PFSK-1 (cell line): ENCODE data around the gene ZNF552.

Source experiments
- FOXP2 ChIP-seq: optimal IDR thresholded peaks from 2 replicates; pipeline ENCODE3; 2011; ENCODE audit warnings: borderline replicate concordance, control low read depth, inconsistent platforms; ENCODE audit not compliant: insufficient read depth; ENCODE audit errors: extremely low read length, extremely low read depth
- POLR2AphosphoS5 ChIP-seq: IDR thresholded peaks from 2 replicates; pipeline ENCODE4 v1.6.1; 2012; ENCODE audit warnings: low read depth, mild to moderate bottlenecking, control low read depth, low read length, moderate library complexity
- SIN3A ChIP-seq: IDR thresholded peaks from 2 replicates; pipeline ENCODE4 v1.6.1; 2012; ENCODE audit warnings: mild to moderate bottlenecking, low read length, moderate library complexity, borderline replicate concordance; ENCODE audit not compliant: insufficient read depth
- TAF1 ChIP-seq: IDR thresholded peaks from 2 replicates; pipeline ENCODE4 v1.6.1; 2012; ENCODE audit warnings: low read length, control low read depth, borderline replicate concordance; ENCODE audit not compliant: insufficient read depth
- TF ChIP-seq, protein P1 (sequence below), 2 experiments: IDR thresholded peaks; 2 replicates each; pipeline versions ENCODE4 v1.6.1 to v1.8.0; 2011 to 2012; ENCODE audit warnings: low read depth in 2 of 2, low read length in 2 of 2, control low read depth in 1 of 2, inconsistent platforms in 1 of 2, mild to moderate bottlenecking in 1 of 2, moderate library complexity in 1 of 2; ENCODE audit not compliant: insufficient read depth in 1 of 2

Gene ZNF552

GRCh38 chr19:57786906-57787305 is 27.8 kb downstream of the ZNF552 start:
- TF ChIP-seq, protein P1, sequence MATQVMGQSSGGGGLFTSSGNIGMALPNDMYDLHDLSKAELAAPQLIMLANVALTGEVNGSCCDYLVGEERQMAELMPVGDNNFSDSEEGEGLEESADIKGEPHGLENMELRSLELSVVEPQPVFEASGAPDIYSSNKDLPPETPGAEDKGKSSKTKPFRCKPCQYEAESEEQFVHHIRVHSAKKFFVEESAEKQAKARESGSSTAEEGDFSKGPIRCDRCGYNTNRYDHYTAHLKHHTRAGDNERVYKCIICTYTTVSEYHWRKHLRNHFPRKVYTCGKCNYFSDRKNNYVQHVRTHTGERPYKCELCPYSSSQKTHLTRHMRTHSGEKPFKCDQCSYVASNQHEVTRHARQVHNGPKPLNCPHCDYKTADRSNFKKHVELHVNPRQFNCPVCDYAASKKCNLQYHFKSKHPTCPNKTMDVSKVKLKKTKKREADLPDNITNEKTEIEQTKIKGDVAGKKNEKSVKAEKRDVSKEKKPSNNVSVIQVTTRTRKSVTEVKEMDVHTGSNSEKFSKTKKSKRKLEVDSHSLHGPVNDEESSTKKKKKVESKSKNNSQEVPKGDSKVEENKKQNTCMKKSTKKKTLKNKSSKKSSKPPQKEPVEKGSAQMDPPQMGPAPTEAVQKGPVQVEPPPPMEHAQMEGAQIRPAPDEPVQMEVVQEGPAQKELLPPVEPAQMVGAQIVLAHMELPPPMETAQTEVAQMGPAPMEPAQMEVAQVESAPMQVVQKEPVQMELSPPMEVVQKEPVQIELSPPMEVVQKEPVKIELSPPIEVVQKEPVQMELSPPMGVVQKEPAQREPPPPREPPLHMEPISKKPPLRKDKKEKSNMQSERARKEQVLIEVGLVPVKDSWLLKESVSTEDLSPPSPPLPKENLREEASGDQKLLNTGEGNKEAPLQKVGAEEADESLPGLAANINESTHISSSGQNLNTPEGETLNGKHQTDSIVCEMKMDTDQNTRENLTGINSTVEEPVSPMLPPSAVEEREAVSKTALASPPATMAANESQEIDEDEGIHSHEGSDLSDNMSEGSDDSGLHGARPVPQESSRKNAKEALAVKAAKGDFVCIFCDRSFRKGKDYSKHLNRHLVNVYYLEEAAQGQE (IDR thresholded peaks at IDR 0.05; ENCODE audit: insufficient read depth in 1 of 2, low read depth in 2 of 2, low read length in 2 of 2) = no peak
- TF ChIP-seq SIN3A (no peak), TAF1 (no peak), POLR2AphosphoS5 (no peak), FOXP2 (no peak)

GRCh38 chr19:57786286-57786685 is 28.4 kb downstream of the ZNF552 start:
- TF ChIP-seq SIN3A (no peak), POLR2AphosphoS5 (no peak), TAF1 (no peak), FOXP2 (no peak)
- TF ChIP-seq, protein P1 (IDR thresholded peaks at IDR 0.05; ENCODE audit: insufficient read depth in 1 of 2, low read depth in 2 of 2, low read length in 2 of 2) = no peak

DNA sequence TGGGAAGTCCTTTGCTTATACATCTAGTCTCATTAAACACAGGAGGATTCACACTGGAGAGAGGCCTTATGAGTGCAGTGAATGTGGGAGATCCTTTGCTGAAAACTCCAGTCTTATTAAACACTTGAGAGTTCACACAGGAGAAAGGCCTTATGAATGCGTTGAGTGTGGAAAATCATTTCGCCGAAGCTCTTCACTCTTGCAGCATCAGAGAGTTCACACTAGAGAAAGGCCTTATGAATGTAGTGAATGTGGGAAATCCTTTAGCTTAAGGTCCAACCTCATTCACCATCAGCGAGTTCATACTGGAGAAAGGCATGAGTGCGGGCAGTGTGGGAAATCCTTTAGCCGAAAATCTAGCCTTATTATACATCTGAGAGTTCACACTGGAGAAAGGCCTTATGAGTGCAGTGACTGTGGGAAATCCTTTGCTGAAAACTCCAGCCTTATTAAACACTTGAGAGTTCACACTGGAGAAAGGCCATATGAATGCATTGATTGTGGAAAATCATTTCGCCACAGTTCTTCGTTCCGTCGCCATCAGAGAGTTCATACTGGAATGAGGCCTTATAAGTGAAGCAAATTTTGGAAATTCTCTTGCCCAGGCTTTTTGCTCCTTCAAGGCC is 35.4 kb downstream of the ZNF552 start:
- TF ChIP-seq FOXP2 (no peak), TAF1 (no peak), SIN3A (no peak), POLR2AphosphoS5 (no peak)
- TF ChIP-seq, protein P1 (IDR thresholded peaks at IDR 0.05; ENCODE audit: insufficient read depth in 1 of 2, low read depth in 2 of 2, low read length in 2 of 2) = no peak

DNA sequence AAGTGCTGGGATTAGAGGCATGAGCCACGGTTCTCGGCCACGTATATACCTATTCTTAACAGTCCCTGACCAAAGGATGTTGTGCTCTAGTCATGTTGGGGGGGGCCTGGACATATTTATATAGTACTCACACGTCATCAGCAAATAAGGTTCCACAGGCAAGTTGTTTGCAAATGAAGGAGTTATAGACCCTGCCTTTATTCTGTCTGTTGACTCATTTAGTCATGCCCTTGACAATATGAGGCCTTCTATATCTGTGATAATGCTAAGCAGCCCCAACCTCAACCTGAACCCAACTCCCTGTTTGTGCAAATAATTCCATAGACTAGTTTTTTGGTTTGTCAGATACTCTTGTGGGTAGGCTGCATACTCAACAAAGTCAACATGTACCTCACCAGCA is 36.4 kb downstream of the ZNF552 start:
- TF ChIP-seq FOXP2 (no peak), TAF1 (no peak), POLR2AphosphoS5 (no peak), SIN3A (no peak)
- TF ChIP-seq, protein P1 (IDR thresholded peaks at IDR 0.05; ENCODE audit: insufficient read depth in 1 of 2, low read depth in 2 of 2, low read length in 2 of 2) = no peak

DNA sequence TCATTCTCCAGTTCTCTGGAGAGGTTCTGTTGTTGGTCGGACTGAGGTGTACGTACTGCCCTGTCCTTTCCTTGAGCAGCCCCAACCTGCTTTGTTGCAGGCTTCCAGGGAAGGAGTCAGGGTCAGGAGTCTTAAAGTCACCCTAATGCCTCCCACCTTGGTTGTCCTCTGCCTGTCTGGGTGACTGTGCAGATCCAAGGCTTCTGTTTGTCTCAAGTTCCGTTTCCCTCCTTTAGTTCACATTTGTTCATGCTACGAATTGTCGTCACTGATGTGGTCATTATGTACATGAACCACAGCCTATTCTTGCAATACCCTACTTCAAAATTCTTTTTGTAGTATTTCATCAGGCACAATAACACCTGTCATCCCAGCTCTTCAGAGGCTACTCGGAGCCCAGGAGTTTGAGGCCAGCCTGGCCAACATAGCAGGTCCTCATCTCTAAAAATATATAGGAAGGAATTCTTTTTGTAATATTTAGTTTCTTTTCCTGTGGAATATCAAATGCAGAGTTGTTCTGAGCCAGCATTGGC is 37.9 kb downstream of the ZNF552 start:
- TF ChIP-seq TAF1 (no peak), SIN3A (no peak), POLR2AphosphoS5 (no peak)
- TF ChIP-seq, protein P1 (IDR thresholded peaks at IDR 0.05; ENCODE audit: insufficient read depth in 1 of 2, low read depth in 2 of 2, low read length in 2 of 2) = no peak
